ENCODE results near the gene MAML2.

- TF ChIP-seq GATA3 (IDR thresholded peaks at IDR 0.05; ENCODE audit: low read depth, low read length) (no peak), GATA2 (IDR thresholded peaks at IDR 0.05; ENCODE audit: low read depth, low read length) (no peak)
Observed at GRCh38 chr11:96061730-96062129, 281.3 kb downstream of the MAML2 start.
